ACHN (cell line): Measurements from ENCODE around the gene ZBTB46.

ENCODE experiments used
- DNase-seq: peaks from one replicate; pipeline ENCODE4 v3.0.0-alpha.2; 2015
- in situ Hi-C: cut with HindIII; loops from 2 replicates; pipeline ENCODE4 v1.10.0; 2017; ENCODE audit warnings: low sequenced_read_pairs, low pct_ligation_motif_present, low pct_unique_long_range_greater_than_20kb

The ZBTB46 gene

GRCh38 chr20:63696628-63697356, 134.3 kb downstream of the ZBTB46 start, which contains the start of gene TNFRSF6B:
Gene TNFRSF6B (plus strand): TSS chr20:63696652. CDS start chr20:63696768, 116 bp downstream.
- in situ Hi-C loops, result no loop called here
- DNase-seq, result no peak

- in situ Hi-C loops, result no loop called here
- peak; percentile 66 for DNase-seq
Measured at GRCh38 chr20:63696306-63696627, 134.8 kb downstream of the ZBTB46 start.

- in situ Hi-C loops, result no loop called here
- DNase-seq, result no peak
Measured at GRCh38 chr20:63695424-63696305, 135.4 kb downstream of the ZBTB46 start.

DNA sequence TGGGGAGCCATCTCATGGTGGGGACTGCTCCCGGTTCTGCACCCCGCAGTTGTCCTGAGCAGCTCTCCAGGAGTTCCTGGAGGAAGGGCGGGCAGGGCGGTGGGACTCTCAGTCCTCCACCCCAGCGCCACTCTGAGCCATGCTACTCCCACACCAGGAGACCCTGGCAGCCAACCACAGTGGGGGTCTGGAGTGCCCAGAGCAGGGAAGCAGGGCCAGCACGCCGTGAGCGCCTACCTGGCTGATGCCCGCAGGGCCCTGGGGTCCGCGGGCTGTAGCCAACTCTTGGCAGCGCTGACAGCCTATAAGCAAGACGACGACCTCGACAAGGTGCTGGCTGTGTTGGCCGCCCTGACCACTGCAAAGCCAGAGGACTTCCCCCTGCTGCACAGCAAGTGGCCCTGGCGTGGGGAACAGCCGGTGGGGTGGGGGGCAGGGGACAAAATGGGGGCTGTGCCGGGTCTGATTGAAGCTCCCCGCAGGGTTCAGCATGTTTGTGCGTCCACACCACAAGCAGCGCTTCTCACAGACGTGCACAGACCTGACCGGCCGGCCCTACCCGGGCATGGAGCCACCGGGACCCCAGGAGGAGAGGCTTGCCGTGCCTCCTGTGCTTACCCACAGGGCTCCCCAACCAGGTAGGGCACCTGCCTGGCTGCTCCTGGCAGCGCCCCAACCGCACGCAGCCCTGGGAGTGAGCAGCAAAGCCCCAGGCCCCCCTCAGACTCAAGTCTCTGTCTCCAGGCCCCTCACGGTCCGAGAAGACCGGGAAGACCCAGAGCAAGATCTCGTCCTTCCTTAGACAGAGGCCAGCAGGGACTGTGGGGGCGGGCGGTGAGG, 136.3 kb downstream of the ZBTB46 start:
- DNase-seq, result no peak
- in situ Hi-C loops, result no loop called here

GRCh38 chr20:63693733-63694583, 137.1 kb downstream of the ZBTB46 start:
- no peak for DNase-seq
- in situ Hi-C loops, result no loop called here
